GM12891 (cell line): ENCODE data around the gene SHCBP1L.

Source experiments
- PAX5 ChIP-seq: IDR thresholded peaks from 2 replicates; pipeline ENCODE4 v1.6.1; 2011; ENCODE audit warnings: low read length, moderate library complexity, mild to moderate bottlenecking; ENCODE audit not compliant: insufficient read depth, severe bottlenecking
- POLR2A ChIP-seq: IDR thresholded peaks from 2 replicates; pipeline ENCODE4 v1.6.1; 2011; ENCODE audit warnings: low read depth, low read length, control low read depth
- TAF1 ChIP-seq: IDR thresholded peaks from 2 replicates; pipeline ENCODE4 v1.6.1; 2011; ENCODE audit warnings: low read depth, low read length, control low read depth

DNA sequence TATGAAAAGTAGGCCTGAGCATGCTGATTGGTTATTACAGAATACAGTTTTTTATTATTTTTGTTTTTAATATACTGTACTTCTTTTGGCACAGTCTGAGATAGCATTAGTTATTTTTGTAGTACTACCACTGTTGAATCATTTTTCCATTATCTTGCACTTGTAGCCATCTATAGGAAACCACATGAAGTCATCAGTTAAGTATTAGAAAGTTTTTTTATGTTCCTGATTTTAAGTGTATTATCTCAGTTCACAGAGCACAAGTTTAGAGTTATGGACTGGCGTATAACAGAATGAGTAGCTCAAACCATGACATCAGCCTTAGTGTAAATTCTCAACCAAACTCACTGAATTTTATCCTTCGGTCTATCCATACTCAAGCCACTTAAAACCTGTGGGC is 91.0 kb downstream of the SHCBP1L start:
- no peak for TF ChIP-seq POLR2A
- no peak for TF ChIP-seq PAX5
- TF ChIP-seq TAF1: no peak
